ENCODE measurements around the gene TBL2.

DNA sequence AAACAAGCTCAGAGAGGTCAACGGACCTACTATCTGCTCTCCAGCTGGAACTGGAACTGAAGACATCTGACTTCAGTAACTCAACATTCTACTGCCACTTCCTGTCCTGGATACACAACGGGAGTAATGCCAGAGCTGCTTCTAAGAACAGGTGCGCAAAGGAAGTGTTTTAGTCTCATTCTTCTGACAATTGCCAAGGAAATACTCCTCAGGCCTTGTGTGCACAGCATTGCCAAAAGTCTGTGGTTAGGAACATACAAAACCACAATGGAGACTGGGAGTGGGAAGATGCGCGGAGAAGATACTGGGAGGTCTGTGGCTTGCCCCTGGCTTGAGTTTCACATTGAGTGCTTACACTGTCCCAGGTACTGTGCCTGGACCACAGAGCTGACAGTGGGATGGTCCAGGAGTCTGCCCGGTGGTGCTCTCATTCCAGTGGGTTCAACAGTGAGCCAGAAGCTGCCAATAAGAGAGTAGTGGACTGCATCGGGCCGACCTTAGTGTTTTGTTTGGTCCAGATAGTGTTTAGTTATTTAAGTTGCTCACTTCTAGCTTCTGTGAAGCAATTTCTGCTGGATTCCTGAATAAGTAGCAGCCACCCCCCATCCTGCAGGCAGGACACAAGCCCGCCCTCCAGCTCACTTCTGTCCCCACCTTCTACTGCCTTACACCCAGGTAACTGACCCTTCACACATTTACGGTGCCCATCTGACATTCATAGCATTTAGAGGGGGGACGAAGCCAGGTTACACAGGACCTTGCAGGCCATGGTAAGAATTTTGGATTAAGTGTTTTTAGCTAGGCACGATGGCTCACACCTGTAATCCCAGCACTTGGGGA, 10.3 kb downstream of the TBL2 start:
- TF ChIP-seq, protein P1, sequence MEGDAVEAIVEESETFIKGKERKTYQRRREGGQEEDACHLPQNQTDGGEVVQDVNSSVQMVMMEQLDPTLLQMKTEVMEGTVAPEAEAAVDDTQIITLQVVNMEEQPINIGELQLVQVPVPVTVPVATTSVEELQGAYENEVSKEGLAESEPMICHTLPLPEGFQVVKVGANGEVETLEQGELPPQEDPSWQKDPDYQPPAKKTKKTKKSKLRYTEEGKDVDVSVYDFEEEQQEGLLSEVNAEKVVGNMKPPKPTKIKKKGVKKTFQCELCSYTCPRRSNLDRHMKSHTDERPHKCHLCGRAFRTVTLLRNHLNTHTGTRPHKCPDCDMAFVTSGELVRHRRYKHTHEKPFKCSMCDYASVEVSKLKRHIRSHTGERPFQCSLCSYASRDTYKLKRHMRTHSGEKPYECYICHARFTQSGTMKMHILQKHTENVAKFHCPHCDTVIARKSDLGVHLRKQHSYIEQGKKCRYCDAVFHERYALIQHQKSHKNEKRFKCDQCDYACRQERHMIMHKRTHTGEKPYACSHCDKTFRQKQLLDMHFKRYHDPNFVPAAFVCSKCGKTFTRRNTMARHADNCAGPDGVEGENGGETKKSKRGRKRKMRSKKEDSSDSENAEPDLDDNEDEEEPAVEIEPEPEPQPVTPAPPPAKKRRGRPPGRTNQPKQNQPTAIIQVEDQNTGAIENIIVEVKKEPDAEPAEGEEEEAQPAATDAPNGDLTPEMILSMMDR (IDR thresholded peaks at IDR 0.05) = no peak
- TF ChIP-seq POLR2AphosphoS5 (IDR thresholded peaks at IDR 0.05; ENCODE audit: low read depth, low read length) (peak; percentile 38; the same call in 1 of the 2 replicates), TCF7L2 (IDR thresholded peaks at IDR 0.05; ENCODE audit: low read depth, low read length) (no peak)
- TF ChIP-seq, protein P2, sequence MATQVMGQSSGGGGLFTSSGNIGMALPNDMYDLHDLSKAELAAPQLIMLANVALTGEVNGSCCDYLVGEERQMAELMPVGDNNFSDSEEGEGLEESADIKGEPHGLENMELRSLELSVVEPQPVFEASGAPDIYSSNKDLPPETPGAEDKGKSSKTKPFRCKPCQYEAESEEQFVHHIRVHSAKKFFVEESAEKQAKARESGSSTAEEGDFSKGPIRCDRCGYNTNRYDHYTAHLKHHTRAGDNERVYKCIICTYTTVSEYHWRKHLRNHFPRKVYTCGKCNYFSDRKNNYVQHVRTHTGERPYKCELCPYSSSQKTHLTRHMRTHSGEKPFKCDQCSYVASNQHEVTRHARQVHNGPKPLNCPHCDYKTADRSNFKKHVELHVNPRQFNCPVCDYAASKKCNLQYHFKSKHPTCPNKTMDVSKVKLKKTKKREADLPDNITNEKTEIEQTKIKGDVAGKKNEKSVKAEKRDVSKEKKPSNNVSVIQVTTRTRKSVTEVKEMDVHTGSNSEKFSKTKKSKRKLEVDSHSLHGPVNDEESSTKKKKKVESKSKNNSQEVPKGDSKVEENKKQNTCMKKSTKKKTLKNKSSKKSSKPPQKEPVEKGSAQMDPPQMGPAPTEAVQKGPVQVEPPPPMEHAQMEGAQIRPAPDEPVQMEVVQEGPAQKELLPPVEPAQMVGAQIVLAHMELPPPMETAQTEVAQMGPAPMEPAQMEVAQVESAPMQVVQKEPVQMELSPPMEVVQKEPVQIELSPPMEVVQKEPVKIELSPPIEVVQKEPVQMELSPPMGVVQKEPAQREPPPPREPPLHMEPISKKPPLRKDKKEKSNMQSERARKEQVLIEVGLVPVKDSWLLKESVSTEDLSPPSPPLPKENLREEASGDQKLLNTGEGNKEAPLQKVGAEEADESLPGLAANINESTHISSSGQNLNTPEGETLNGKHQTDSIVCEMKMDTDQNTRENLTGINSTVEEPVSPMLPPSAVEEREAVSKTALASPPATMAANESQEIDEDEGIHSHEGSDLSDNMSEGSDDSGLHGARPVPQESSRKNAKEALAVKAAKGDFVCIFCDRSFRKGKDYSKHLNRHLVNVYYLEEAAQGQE (IDR thresholded peaks at IDR 0.05; ENCODE audit: insufficient read depth in 1 of 2, low read depth in 2 of 2, low read length in 1 of 2) = no peak
